H9 (cell line): ENCODE results near the gene RHEX. TPM values are rescaled to one million over a fixed set of nuclear protein-coding genes. Genes with fewer than 3 reads are reported as not detected.
A peak's percentile ranks its signal among the peaks of the same experiment; 100 is the strongest.

Experiments used
- DNase-seq: peaks from one replicate; pipeline ENCODE4 v3.0.0-alpha.2; 2017
- H2AFZ ChIP-seq: one replicate; pipeline ENCODE4 v1.6.1; 2013; ENCODE audit warnings: mild to moderate bottlenecking, low read length, control low read depth, moderate library complexity
- H2AK5ac ChIP-seq: 2 replicates; pipeline ENCODE4 v1.6.1; 2013; ENCODE audit warnings: low read length, control low read depth, mixed read lengths; ENCODE audit not compliant: insufficient read length
- H2BK120ac ChIP-seq: one replicate; pipeline ENCODE4 v1.6.1; 2013; ENCODE audit warnings: low read depth, mild to moderate bottlenecking, low read length, control low read depth, inconsistent platforms; ENCODE audit not compliant: poor library complexity, severe bottlenecking
- H2BK12ac ChIP-seq: 2 replicates; pipeline ENCODE4 v1.6.1; 2013; ENCODE audit warnings: low read length, control low read depth, mixed read lengths, low read depth; ENCODE audit not compliant: insufficient read length
- H2BK15ac ChIP-seq: 2 replicates; pipeline ENCODE4 v1.6.1; 2013; ENCODE audit warnings: low read depth, low read length, control low read depth
- H2BK20ac ChIP-seq: one replicate; pipeline ENCODE4 v1.6.1; 2013; ENCODE audit warnings: low read depth, mild to moderate bottlenecking, low read length, control low read depth, inconsistent platforms; ENCODE audit not compliant: poor library complexity, severe bottlenecking
- H2BK5ac ChIP-seq: 2 replicates; pipeline ENCODE4 v1.6.1; 2013; ENCODE audit warnings: low read length, control low read depth, mixed read lengths; ENCODE audit not compliant: insufficient read length
- H3K14ac ChIP-seq: 2 replicates; pipeline ENCODE4 v1.6.1; 2013; ENCODE audit warnings: low read length, control low read depth; ENCODE audit not compliant: insufficient read depth
- H3K18ac ChIP-seq: 2 replicates; pipeline ENCODE4 v1.6.1; 2013; ENCODE audit warnings: low read depth, mild to moderate bottlenecking, mixed read lengths, low read length, control low read depth; ENCODE audit not compliant: insufficient read length
- H3K23ac ChIP-seq: 2 replicates; pipeline ENCODE4 v1.6.1; 2013; ENCODE audit warnings: low read length, control low read depth, mixed read lengths, low read depth; ENCODE audit not compliant: insufficient read length
- H3K23me2 ChIP-seq: 2 replicates; pipeline ENCODE4 v1.6.1; 2013; ENCODE audit warnings: low read depth, mild to moderate bottlenecking, mixed read lengths, low read length, control low read depth; ENCODE audit not compliant: insufficient read length, poor library complexity, severe bottlenecking
- H3K27ac ChIP-seq: 2 replicates; pipeline ENCODE4 v1.5.1; 2013; ENCODE audit warnings: low read length, control low read depth, mixed read lengths, low read depth; ENCODE audit not compliant: insufficient read length
- H3K27me3 ChIP-seq: 2 replicates; pipeline ENCODE4 v1.6.1; 2013; ENCODE audit warnings: low read length, control low read depth, inconsistent platforms; ENCODE audit not compliant: insufficient read depth
- H3K4ac ChIP-seq: 2 replicates; pipeline ENCODE4 v1.6.1; 2013; ENCODE audit warnings: low read depth, mild to moderate bottlenecking, control low read depth, inconsistent platforms, low read length, moderate library complexity
- H3K4me1 ChIP-seq: 2 replicates; pipeline ENCODE4 v1.6.1; 2013; ENCODE audit warnings: low read length, control low read depth, inconsistent platforms; ENCODE audit not compliant: insufficient read depth
- H3K4me2 ChIP-seq: 2 replicates; pipeline ENCODE4 v1.6.1; 2013; ENCODE audit warnings: low read length, control low read depth, mixed read lengths; ENCODE audit not compliant: insufficient read length, insufficient read depth
- H3K56ac ChIP-seq: 2 replicates; pipeline ENCODE4 v1.6.1; 2013; ENCODE audit warnings: low read depth, mild to moderate bottlenecking, mixed read lengths, low read length, control low read depth; ENCODE audit not compliant: insufficient read length
- H3K79me1 ChIP-seq: 2 replicates; pipeline ENCODE4 v1.6.1; 2013; ENCODE audit warnings: low read depth, mild to moderate bottlenecking, moderate library complexity, low read length, control low read depth, inconsistent platforms; ENCODE audit not compliant: insufficient read depth, poor library complexity, severe bottlenecking
- H3K79me2 ChIP-seq: 2 replicates; pipeline ENCODE4 v1.6.1; 2013; ENCODE audit warnings: low read length, control low read depth, inconsistent platforms; ENCODE audit not compliant: insufficient read depth
- H3K9ac ChIP-seq: 2 replicates; pipeline ENCODE4 v1.6.1; 2013; ENCODE audit warnings: low read length, control low read depth, mixed read lengths; ENCODE audit not compliant: insufficient read length; ENCODE audit errors: extremely low read depth
- H3K9me3 ChIP-seq: one replicate; pipeline ENCODE4 v1.6.1; 2013; ENCODE audit warnings: low read depth, low read length, inconsistent platforms; ENCODE audit not compliant: control insufficient read depth
- H3T11ph ChIP-seq: one replicate; pipeline ENCODE4 v1.6.1; 2013; ENCODE audit warnings: mild to moderate bottlenecking, low read length, control low read depth, inconsistent platforms
- H4K20me1 ChIP-seq: one replicate; pipeline ENCODE4 v1.6.1; 2013; ENCODE audit not compliant: control insufficient read depth, insufficient read length, insufficient read depth
- H4K5ac ChIP-seq: 2 replicates; pipeline ENCODE4 v1.6.1; 2013; ENCODE audit warnings: low read depth, mild to moderate bottlenecking, mixed read lengths, low read length, control low read depth; ENCODE audit not compliant: insufficient read length
- H4K8ac ChIP-seq: replicated peaks from 2 replicates; pipeline ENCODE4 v1.6.1; 2013; ENCODE audit warnings: low read length, control low read depth, mixed read lengths, low read depth; ENCODE audit not compliant: insufficient read length
- H4K91ac ChIP-seq: 2 replicates; pipeline ENCODE4 v1.6.1; 2013; ENCODE audit warnings: low read depth, mild to moderate bottlenecking, moderate library complexity, mixed read lengths, low read length, control low read depth; ENCODE audit not compliant: insufficient read length
- H3K27ac Mint-ChIP-seq, 3 experiments: 2 replicates in 2 of 3; 3 replicates in 1 of 3; pipeline ENCODE4 v1.8.0; 2020 to 2021; ENCODE audit warnings: mixed read lengths in 3 of 3, mild to moderate bottlenecking in 1 of 3, moderate library complexity in 1 of 3
- H3K27me3 Mint-ChIP-seq: 2 replicates; pipeline ENCODE4 v1.8.0; 2021; ENCODE audit warnings: low read depth, mild to moderate bottlenecking, moderate library complexity, mixed read lengths
- H3K36me3 Mint-ChIP-seq, 3 experiments: 2 replicates in 2 of 3; 3 replicates in 1 of 3; pipeline ENCODE4 v1.8.0; 2020 to 2021; ENCODE audit warnings: low read depth in 3 of 3, mixed read lengths in 3 of 3; ENCODE audit not compliant: insufficient read depth in 1 of 3
- H3K4me1 Mint-ChIP-seq, 2 experiments: 2 replicates each; pipeline ENCODE4 v1.8.0; 2020; ENCODE audit warnings: mixed read lengths in 2 of 2
- H3K4me3 Mint-ChIP-seq, 2 experiments: 2 replicates in 1 of 2; 3 replicates in 1 of 2; pipeline ENCODE4 v1.8.0; 2020 to 2021; ENCODE audit warnings: mild to moderate bottlenecking in 2 of 2, mixed read lengths in 2 of 2, moderate library complexity in 1 of 2
- H3K9me3 Mint-ChIP-seq, 2 experiments: 2 replicates in 1 of 2; 3 replicates in 1 of 2; pipeline ENCODE4 v1.8.0; 2020; ENCODE audit warnings: mild to moderate bottlenecking in 2 of 2, mixed read lengths in 2 of 2, moderate library complexity in 1 of 2
- CTCF ChIP-seq: fragments of 200-600 bp; sonication (generic); conservative IDR thresholded peaks from 3 replicates; pipeline ENCODE4 v1.8.0; 2021; ENCODE audit warnings: antibody characterized with exemption, mild to moderate bottlenecking
- WGBS: extraction: QIAGEN DNeasy Blood & Tissue Kit; methylation state at CpG from one replicate; pipeline ENCODE4 v1.1.7; 2013; ENCODE audit warnings: missing lambda C conversion rate, low lambda C conversion rate, mixed read lengths; ENCODE audit not compliant: insufficient read length; ENCODE audit errors: extremely low coverage; 5-methylcytosine and 5-hydroxymethylcytosine counted together
- total RNA-seq: library from RNA; stranded (reverse); gene quantifications from 2 replicates; pipeline ENCODE4 v1.2.1, GENCODE V29; 2021

RHEX gene
- total RNA-seq, 1 experiment from 2014 or later, result not detected

GRCh38 chr1:206106328-206107167 is 53.6 kb downstream of the RHEX start:
- no peak overlapping the region for H3K23ac ChIP-seq
- no peak overlapping the region for H3T11ph ChIP-seq
- no peak overlapping the region for H2BK5ac ChIP-seq
- no peak overlapping the region for H2AK5ac ChIP-seq
- no peaks in the 10 kb centered on the region for H3K9me3 Mint-ChIP-seq
- H3K36me3 Mint-ChIP-seq, result no peaks in the 10 kb centered on the region
- H3K9me3 ChIP-seq, result no peaks in the 10 kb centered on the region
- no peak overlapping the region for H4K91ac ChIP-seq
- no CpG with 5 or more reads among the region's 8 CpGs for WGBS
- H3K79me1 ChIP-seq, result no peaks in the 10 kb centered on the region
- no peak overlapping the region for H3K56ac ChIP-seq
- H3K4me1 ChIP-seq, result no peaks in the 10 kb centered on the region
- H4K20me1 ChIP-seq, result no peaks in the 10 kb centered on the region
- H3K23me2 ChIP-seq, result no peaks in the 10 kb centered on the region
- H3K4me2 ChIP-seq, result no peak overlapping the region
- H3K27me3 ChIP-seq, result no peaks in the 10 kb centered on the region
- H3K4ac ChIP-seq, result no peak overlapping the region
- no peak overlapping the region for H3K18ac ChIP-seq
- no peak overlapping the region for H2AFZ ChIP-seq
- peaks cover under 1% of the 10 kb centered on the region; the same call in 1 of the 2 replicates for H3K27me3 Mint-ChIP-seq
- no peak overlapping the region for H2BK120ac ChIP-seq
- peak; percentile 90 for TF ChIP-seq CTCF
- no peak overlapping the region for H2BK15ac ChIP-seq
- H2BK12ac ChIP-seq, result no peak overlapping the region
- H3K79me2 ChIP-seq, result no peaks in the 10 kb centered on the region
- H3K27ac ChIP-seq, result no peak overlapping the region
- no peak overlapping the region for H3K4me3 Mint-ChIP-seq
- H3K9ac ChIP-seq, result no peak overlapping the region
- no peak overlapping the region for H4K8ac ChIP-seq
- no peak overlapping the region for H4K5ac ChIP-seq
- DNase-seq, result peak; percentile 78
- H3K27ac Mint-ChIP-seq, result no peak overlapping the region
- no peak overlapping the region for H2BK20ac ChIP-seq
- H3K14ac ChIP-seq, result no peak overlapping the region
- H3K4me1 Mint-ChIP-seq, result peaks cover 0 to 2% of the 10 kb centered on the region in 2 experiments; a peak in 2 of 4 replicates
